Neural progenitor cell (in vitro differentiated cells): Measurements from ENCODE around the gene PCSK4. TPM values are rescaled to one million over a fixed set of nuclear protein-coding genes. Genes with fewer than 3 reads are reported as not detected.
A peak's percentile ranks its signal among the peaks of the same experiment; 100 is the strongest.
"Not testable (repeated sequence)": the region's sequence is repeated elsewhere in the genome, so short reads cannot be mapped to it uniquely, and the experiment has no call there.

ENCODE experiments used
- DNase-seq: peaks from one replicate; pipeline ENCODE4 v3.0.0-alpha.2; 2016; ENCODE audit warnings: low spot score
- H2AFZ ChIP-seq: fragments of 200-600 bp; sonication (generic); replicated peaks from 2 replicates; pipeline ENCODE4 v1.6.1; 2016; ENCODE audit warnings: antibody characterized with exemption
- H3F3A ChIP-seq: fragments of 200-600 bp; sonication (generic); 2 replicates; pipeline ENCODE4 v1.6.1; 2016; ENCODE audit warnings: antibody characterized with exemption, low read depth
- H3K27ac ChIP-seq: fragments of 200-600 bp; sonication (generic); 2 replicates; pipeline ENCODE4 v1.5.1; 2016; ENCODE audit warnings: mild to moderate bottlenecking
- H3K27me3 ChIP-seq: fragments of 200-600 bp; sonication (generic); 2 replicates; pipeline ENCODE4 v1.6.1; 2016; ENCODE audit warnings: mild to moderate bottlenecking, moderate library complexity
- H3K36me3 ChIP-seq: fragments of 200-600 bp; sonication (generic); 2 replicates; pipeline ENCODE4 v1.5.1; 2016
- H3K4me1 ChIP-seq: fragments of 200-600 bp; sonication (generic); 2 replicates; pipeline ENCODE4 v1.6.1; 2016; ENCODE audit warnings: mixed run types
- H3K4me2 ChIP-seq: fragments of 200-600 bp; sonication (generic); 2 replicates; pipeline ENCODE4 v1.6.1; 2016
- H3K4me3 ChIP-seq: fragments of 200-600 bp; sonication (generic); 2 replicates; pipeline ENCODE4 v1.5.1; 2016
- H3K79me2 ChIP-seq: fragments of 200-600 bp; sonication (generic); 2 replicates; pipeline ENCODE4 v1.6.1; 2016; ENCODE audit warnings: low read depth
- H3K9ac ChIP-seq: fragments of 200-600 bp; sonication (generic); 2 replicates; pipeline ENCODE4 v1.6.1; 2016
- H3K9me3 ChIP-seq: fragments of 200-600 bp; sonication (generic); 2 replicates; pipeline ENCODE4 v1.5.1; 2016; ENCODE audit warnings: low read depth
- H4K20me1 ChIP-seq: fragments of 200-600 bp; sonication (generic); 2 replicates; pipeline ENCODE4 v1.6.1; 2016; ENCODE audit warnings: low read depth
- H3K27ac Mint-ChIP-seq: 3 replicates; pipeline ENCODE4 v1.8.0; 2021; ENCODE audit warnings: mixed read lengths
- H3K27me3 Mint-ChIP-seq: 2 replicates; pipeline ENCODE4 v1.8.0; 2022; ENCODE audit warnings: low read depth, mild to moderate bottlenecking, inconsistent platforms, moderate library complexity, mixed read lengths; ENCODE audit not compliant: insufficient read depth
- H3K36me3 Mint-ChIP-seq: 3 replicates; pipeline ENCODE4 v1.8.0; 2021; ENCODE audit warnings: mixed read lengths
- H3K4me1 Mint-ChIP-seq: 3 replicates; pipeline ENCODE4 v1.8.0; 2021; ENCODE audit warnings: mixed read lengths
- H3K4me3 Mint-ChIP-seq: 3 replicates; pipeline ENCODE4 v1.8.0; 2021; ENCODE audit warnings: mild to moderate bottlenecking, moderate library complexity, mixed read lengths
- H3K9me3 Mint-ChIP-seq: 3 replicates; pipeline ENCODE4 v1.8.0; 2020; ENCODE audit warnings: mixed read lengths
- EZH2 ChIP-seq: fragments of 200-600 bp; sonication (generic); IDR thresholded peaks from 2 replicates; pipeline ENCODE4 v1.6.1; 2017; ENCODE audit warnings: antibody characterized with exemption, mild to moderate bottlenecking, moderate library complexity
- EZH2phosphoT487 ChIP-seq: fragments of 200-600 bp; sonication (generic); IDR thresholded peaks from 2 replicates; pipeline ENCODE4 v1.6.1; 2017; ENCODE audit warnings: antibody characterized with exemption
- total RNA-seq: library from RNA; depleted of rRNA; stranded (reverse); fragments of >200 nt; gene quantifications from 2 replicates; pipeline ENCODE4 v1.2.3, GENCODE V29; 2015; ENCODE audit warnings: low replicate concordance
- TF ChIP-seq, protein P1 (sequence below): fragments of 200-600 bp; sonication (generic); IDR thresholded peaks from 2 replicates; pipeline ENCODE4 v1.5.1; 2017; ENCODE audit warnings: antibody characterized with exemption, mild to moderate bottlenecking

PCSK4 gene
- total RNA-seq, 1 donor from 2014 or later = 3.6 TPM

DNA sequence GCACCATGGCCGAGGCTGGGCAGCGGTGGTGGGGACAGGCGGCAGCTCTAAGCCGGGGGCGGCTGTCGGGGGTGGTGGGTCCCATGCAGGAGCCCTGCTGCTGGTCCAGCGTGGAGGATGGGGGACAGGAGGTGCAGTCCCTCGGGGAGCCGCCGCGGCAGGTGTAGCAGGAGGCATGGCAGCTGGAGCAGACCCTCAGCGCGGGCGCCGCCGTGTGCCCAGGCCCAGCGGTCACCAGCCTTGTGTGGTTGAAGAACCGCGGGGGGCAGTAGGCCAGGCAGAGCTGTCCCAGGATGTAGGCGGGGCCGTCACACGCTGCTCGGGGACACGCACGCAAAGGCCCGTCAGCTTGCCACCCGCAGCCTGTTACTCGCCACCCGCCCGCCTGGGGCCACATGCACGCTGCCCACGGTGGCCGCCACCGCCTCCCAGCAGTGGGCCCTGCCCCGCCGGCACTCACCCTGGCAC lies 8.2 kb downstream of the PCSK4 start:
- Histone ChIP-seq H3K27ac (no peak overlapping the region), H2AFZ (no peak overlapping the region), H3K36me3 (no peaks in the 10 kb centered on the region), H3K4me3 (no peak overlapping the region), H3K79me2 (peaks cover 20% of the 10 kb centered on the region), H4K20me1 (peaks cover 20% of the 10 kb centered on the region), H3K9ac (no peak overlapping the region), H3K4me2 (no peak overlapping the region), H3F3A (peaks cover 13% of the 10 kb centered on the region), H3K9me3 (no peaks in the 10 kb centered on the region), H3K27me3 (no peaks in the 10 kb centered on the region), H3K4me1 (peaks cover 7% of the 10 kb centered on the region)
- H3K4me1 Mint-ChIP-seq = peaks cover 9% of the 10 kb centered on the region
- TF ChIP-seq EZH2phosphoT487 = no peak
- TF ChIP-seq, protein P1, sequence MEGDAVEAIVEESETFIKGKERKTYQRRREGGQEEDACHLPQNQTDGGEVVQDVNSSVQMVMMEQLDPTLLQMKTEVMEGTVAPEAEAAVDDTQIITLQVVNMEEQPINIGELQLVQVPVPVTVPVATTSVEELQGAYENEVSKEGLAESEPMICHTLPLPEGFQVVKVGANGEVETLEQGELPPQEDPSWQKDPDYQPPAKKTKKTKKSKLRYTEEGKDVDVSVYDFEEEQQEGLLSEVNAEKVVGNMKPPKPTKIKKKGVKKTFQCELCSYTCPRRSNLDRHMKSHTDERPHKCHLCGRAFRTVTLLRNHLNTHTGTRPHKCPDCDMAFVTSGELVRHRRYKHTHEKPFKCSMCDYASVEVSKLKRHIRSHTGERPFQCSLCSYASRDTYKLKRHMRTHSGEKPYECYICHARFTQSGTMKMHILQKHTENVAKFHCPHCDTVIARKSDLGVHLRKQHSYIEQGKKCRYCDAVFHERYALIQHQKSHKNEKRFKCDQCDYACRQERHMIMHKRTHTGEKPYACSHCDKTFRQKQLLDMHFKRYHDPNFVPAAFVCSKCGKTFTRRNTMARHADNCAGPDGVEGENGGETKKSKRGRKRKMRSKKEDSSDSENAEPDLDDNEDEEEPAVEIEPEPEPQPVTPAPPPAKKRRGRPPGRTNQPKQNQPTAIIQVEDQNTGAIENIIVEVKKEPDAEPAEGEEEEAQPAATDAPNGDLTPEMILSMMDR = no peak
- TF ChIP-seq EZH2 = no peak
- H3K36me3 Mint-ChIP-seq = no peaks in the 10 kb centered on the region
- H3K27me3 Mint-ChIP-seq = peaks cover 3% of the 10 kb centered on the region
- no peak overlapping the region for H3K4me3 Mint-ChIP-seq
- H3K27ac Mint-ChIP-seq = no peak overlapping the region
- no peaks in the 10 kb centered on the region for H3K9me3 Mint-ChIP-seq
- DNase-seq = no peak

DNA sequence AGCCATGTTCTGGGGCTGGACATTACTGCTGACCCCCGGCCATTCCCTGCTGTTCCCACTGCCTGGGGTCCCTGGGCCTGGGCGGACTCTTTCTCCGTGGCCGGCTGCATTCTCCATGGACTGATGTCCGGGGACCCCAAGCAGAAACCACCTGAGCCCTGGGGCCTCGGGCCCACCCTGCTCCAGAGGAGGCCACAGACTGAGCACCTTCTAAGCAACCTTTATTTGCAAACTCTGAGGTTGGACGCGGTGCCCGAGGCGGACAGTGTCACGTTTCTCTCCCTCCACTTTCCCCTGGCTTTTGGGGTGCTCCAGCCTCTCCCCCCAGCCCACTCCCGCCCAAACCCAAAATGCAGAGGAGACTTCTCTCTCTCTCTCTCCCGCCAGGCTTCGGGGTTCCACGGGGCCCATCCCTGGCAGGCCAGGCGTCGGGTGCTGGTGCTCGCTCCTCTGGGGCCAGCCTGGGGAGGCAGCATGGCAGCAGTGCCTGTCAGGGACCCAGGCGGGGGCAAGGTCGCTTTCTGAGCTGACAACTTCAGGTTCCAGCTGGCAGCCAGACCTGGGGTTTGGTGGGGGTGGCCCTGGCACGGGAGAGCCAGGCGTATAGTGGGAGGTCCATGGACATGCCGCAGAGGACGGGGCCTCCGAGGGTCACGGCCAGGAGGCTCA lies 8.8 kb downstream of the PCSK4 start:
- Histone ChIP-seq H3K4me3 (no peak overlapping the region), H3K27me3 (no peaks in the 10 kb centered on the region), H3F3A (peaks cover 13% of the 10 kb centered on the region), H3K79me2 (peaks cover 26% of the 10 kb centered on the region), H3K4me1 (peaks cover 7% of the 10 kb centered on the region), H3K9ac (no peak overlapping the region), H2AFZ (no peak overlapping the region), H3K27ac (no peak overlapping the region), H3K9me3 (no peaks in the 10 kb centered on the region), H3K36me3 (no peaks in the 10 kb centered on the region), H4K20me1 (peaks cover 25% of the 10 kb centered on the region), H3K4me2 (no peak overlapping the region)
- DNase-seq = no peak
- Mint-ChIP-seq H3K9me3 (no peaks in the 10 kb centered on the region), H3K4me3 (no peak overlapping the region), H3K27me3 (peaks cover 3% of the 10 kb centered on the region), H3K27ac (peak overlapping the region; percentile 85), H3K36me3 (no peaks in the 10 kb centered on the region), H3K4me1 (peaks cover 9% of the 10 kb centered on the region)
- TF ChIP-seq EZH2 = no peak
- no peak for TF ChIP-seq EZH2phosphoT487
- TF ChIP-seq, protein P1 = no peak

DNA sequence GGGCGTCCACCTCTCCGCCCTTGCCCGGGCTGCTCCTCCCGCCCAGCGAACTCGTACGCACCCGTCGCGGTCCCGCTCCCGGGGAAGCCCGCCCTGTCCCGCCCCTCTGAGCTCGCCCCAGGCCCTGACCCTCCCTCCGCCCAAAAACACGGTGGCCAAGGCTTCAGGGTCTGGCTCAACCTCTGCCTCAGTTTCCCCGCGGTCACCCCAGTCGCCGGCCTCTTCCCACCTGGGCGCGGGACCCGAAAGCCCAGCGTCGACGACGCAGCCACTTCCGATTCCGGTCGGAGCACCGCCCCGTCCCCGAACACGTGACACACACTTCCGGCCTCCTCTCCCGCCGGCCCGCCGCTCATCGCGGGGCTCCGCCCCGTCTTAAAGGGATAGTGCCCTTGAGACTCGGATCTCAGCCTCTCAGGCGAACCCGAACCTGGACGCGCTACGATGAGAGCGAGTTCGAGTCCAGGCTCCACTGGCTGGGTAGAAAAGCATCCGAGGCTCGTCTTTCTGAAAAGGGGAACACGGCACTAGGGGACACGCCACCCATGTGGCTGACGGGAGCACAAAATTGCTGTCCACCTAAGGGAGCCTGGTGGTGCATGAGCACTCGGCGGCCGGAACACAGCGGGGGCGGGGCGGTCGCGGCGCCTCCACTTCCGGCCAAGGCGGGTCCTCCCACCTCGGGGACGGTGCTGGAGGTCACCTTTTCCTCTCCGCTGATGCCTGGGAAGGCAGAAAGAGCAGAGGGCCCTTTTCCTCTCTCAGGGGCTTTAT lies 11.0 kb downstream of the PCSK4 start, which contains the start of gene C19orf25:
Gene C19orf25 (minus strand): TSS at position 282 of the 774 bp plus-strand sequence. CDS start 312 bp downstream, outside the sequence.
- peaks cover 48% of the 10 kb centered on the region for H4K20me1 ChIP-seq
- H3K9me3 ChIP-seq = no peaks in the 10 kb centered on the region
- peaks cover 1% of the 10 kb centered on the region for H3K27me3 ChIP-seq
- H3K9ac ChIP-seq = peak within 1 kb of the TSS; percentile 5
- H3K79me2 ChIP-seq = peaks cover 29% of the 10 kb centered on the region
- peak within 1 kb of the TSS; percentile 97 for H3K4me2 ChIP-seq
- Mint-ChIP-seq H3K4me3 (peak within 1 kb of the TSS; percentile 98), H3K4me1 (peaks cover 9% of the 10 kb centered on the region), H3K27me3 (peaks cover 2% of the 10 kb centered on the region), H3K36me3 (no peaks in the 10 kb centered on the region), H3K9me3 (no peaks in the 10 kb centered on the region), H3K27ac (peak within 1 kb of the TSS; percentile 95)
- TF ChIP-seq EZH2 (peak; percentile 34), EZH2phosphoT487 (no peak)
- no peak within 1 kb of the TSS for H3K27ac ChIP-seq
- no peaks in the 10 kb centered on the region for H3K36me3 ChIP-seq
- peak; percentile 98 for DNase-seq
- H3F3A ChIP-seq = peaks cover 13% of the 10 kb centered on the region
- peak within 1 kb of the TSS; percentile 99 for H2AFZ ChIP-seq
- peak within 1 kb of the TSS; percentile 76 for H3K4me3 ChIP-seq
- peaks cover 7% of the 10 kb centered on the region for H3K4me1 ChIP-seq

DNA sequence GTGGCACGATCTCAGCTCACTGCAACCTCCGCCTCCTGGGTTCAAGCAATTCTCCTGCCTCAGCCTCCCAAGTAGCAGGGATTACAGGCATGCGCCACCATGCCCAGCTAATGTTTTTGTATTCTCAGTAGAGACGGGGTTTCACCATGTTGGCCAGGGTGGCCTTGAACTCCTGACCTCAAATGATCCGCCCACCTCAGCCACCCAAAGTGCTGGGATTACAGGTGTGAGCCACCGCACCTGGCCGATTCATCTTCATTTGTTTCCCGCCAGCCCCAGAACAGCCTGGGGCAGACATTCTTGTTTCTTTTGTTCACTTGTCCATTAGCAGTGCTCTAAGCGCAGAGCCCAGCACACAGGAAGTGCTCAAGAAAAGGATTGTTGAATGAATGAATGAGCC lies 13.1 kb downstream of the PCSK4 start:
- H3K4me2 ChIP-seq, H3K36me3 Mint-ChIP-seq, H3K4me3 ChIP-seq, H3K36me3 ChIP-seq, H3K27me3 Mint-ChIP-seq, H2AFZ ChIP-seq, DNase-seq, H3K9ac ChIP-seq, H3K27ac Mint-ChIP-seq, H3K27ac ChIP-seq, H3K9me3 ChIP-seq, H3K4me1 Mint-ChIP-seq, H3K9me3 Mint-ChIP-seq: not testable (repeated sequence)
- Histone ChIP-seq H3K4me1 (peaks cover 10% of the 10 kb centered on the region), H3K79me2 (peaks cover 29% of the 10 kb centered on the region), H3K27me3 (peaks cover 22% of the 10 kb centered on the region), H3F3A (peaks cover 13% of the 10 kb centered on the region), H4K20me1 (peaks cover 68% of the 10 kb centered on the region)
- peak overlapping the region; percentile 75 for H3K4me3 Mint-ChIP-seq
